NCI-H146 treated with DMSO at 0.1 percent for 48 hours (cell line): ENCODE data around the gene C15orf61.

Source experiments
- DNase-seq: peaks from one replicate; lab custom pipeline; 2025; ENCODE audit not compliant: unreplicated experiment; lab: John Stamatoyannopoulos, UW

C15orf61 gene

GRCh38 chr15:67579164-67579563 is 58.2 kb downstream of the C15orf61 start:
- no peak for DNase-seq
